Heart left ventricle (tissue), 13 donors: ENCODE data around the gene C12orf42.

Experiments
- POLR2A ChIP-seq, 2 donors: fragments of 450-650 bp; IDR thresholded peaks; one replicate each; pipeline ENCODE4 v1.6.1; 2017; ENCODE audit warnings: antibody characterized with exemption in 2 of 2, mild to moderate bottlenecking in 2 of 2, moderate library complexity in 2 of 2
- TF ChIP-seq, protein P1 (sequence below), 12 donors: fragments of 200-600 bp; sonication (generic) in 4 of 12; IDR thresholded peaks; one replicate each; pipeline versions ENCODE4 v1.5.0 to v1.8.0; 2018 to 2022; ENCODE audit warnings: antibody characterized with exemption in 12 of 12, mild to moderate bottlenecking in 5 of 12
- donor health status: ischemic (EF 13 %, LVEDD 7.1; RV severe dilation, severe dysfunction).
- donor health status: DM: no; HTN: yes; CAD: no.
- donor health status: DM: no; HTN: no; CAD: no.
- donor health status: ischemic (EF 25% LVEDD 6.9; RV normal size, moderate dysfunction).
- donor health status: ischemic (EF 25% LVEDD 5.7; RV mildly dilated, moderate dysfunction).
- donor health status: ischemic (EF 35%, LVEDD 5.7; RV mildly dilated, moderate dysfunction).
- donor health status: nonischemic (EF 11% LVEDD 7.7; RV severe dilation, severe dysfunction).
- donor health status: DM: yes; HTN: yes; CAD: no.
- donor health status: PGD.
- donor health status: ischemic (EF 29% LVEDD 5.4; RV normal size, mild dysfunction).
- donor health status: nonischemic (EF 23%, LVEDD 6.1; RV moderate dilation, normal function).

DNA sequence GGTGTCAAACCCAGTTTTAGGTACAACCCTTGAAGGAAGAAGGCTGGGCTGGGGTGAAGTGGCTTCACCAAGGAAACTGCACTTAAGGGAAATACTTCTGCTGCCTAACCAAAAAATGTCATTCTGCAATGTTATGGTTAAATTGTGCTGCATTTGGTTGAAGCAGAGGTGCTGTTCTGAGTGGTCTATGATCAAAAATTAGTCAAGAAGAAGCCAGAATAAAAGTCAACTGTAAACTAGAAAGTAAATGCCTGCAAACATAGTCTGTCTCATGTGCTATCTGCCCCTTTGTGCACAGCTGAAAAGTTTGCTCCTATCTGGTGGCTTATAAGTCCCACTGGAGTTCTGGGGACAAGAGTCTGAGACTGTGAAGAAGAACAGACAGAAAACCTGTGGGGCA is 158.8 kb downstream of the C12orf42 start:
- TF ChIP-seq, protein P1, sequence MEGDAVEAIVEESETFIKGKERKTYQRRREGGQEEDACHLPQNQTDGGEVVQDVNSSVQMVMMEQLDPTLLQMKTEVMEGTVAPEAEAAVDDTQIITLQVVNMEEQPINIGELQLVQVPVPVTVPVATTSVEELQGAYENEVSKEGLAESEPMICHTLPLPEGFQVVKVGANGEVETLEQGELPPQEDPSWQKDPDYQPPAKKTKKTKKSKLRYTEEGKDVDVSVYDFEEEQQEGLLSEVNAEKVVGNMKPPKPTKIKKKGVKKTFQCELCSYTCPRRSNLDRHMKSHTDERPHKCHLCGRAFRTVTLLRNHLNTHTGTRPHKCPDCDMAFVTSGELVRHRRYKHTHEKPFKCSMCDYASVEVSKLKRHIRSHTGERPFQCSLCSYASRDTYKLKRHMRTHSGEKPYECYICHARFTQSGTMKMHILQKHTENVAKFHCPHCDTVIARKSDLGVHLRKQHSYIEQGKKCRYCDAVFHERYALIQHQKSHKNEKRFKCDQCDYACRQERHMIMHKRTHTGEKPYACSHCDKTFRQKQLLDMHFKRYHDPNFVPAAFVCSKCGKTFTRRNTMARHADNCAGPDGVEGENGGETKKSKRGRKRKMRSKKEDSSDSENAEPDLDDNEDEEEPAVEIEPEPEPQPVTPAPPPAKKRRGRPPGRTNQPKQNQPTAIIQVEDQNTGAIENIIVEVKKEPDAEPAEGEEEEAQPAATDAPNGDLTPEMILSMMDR (IDR thresholded peaks at IDR 0.05) = no peak
- no peak for TF ChIP-seq POLR2A (IDR thresholded peaks at IDR 0.05)
